Transverse colon (tissue), 3 donors: ENCODE data around the gene SPATA13.

Experiments used
- CTCF ChIP-seq, 5 experiments: fragments of 200-600 bp in 3 of 5; fragments of 450-650 bp in 2 of 5; sonication (generic) in 3 of 5; IDR thresholded peaks; 1 replicate in 2 of 5; 2 replicates in 3 of 5; pipeline ENCODE4 v1.5.1; 2016 to 2017; ENCODE audit warnings: antibody characterized with exemption in 5 of 5, inconsistent platforms in 3 of 5, mild to moderate bottlenecking in 2 of 5, moderate library complexity in 1 of 5
- POLR2A ChIP-seq: fragments of 450-650 bp; IDR thresholded peaks from one replicate; pipeline ENCODE4 v1.6.1; 2016; ENCODE audit warnings: antibody characterized with exemption, mild to moderate bottlenecking, moderate library complexity

- TF ChIP-seq CTCF (IDR thresholded peaks at IDR 0.05), result no peak
- no peak for TF ChIP-seq POLR2A
Observed at GRCh38 chr13:24282256-24282655, 121.7 kb downstream of the SPATA13 start.
